HCT116 (cell line): Measurements from ENCODE around the gene MBD3. TPM values are rescaled to one million over a fixed set of nuclear protein-coding genes. Genes with fewer than 3 reads are reported as not detected.

Experiments
- ATAC-seq: fragments of 200-7000 bp; cut with Tn5 transposase; 2 replicates; pipeline ENCODE4 v1.9.1; 2020; ENCODE audit warnings: mild to moderate bottlenecking, moderate library complexity
- BruUV-seq: library from RNA; stranded (reverse); fragments of 400-500 nt; replicated peaks from 2 replicates; lab custom pipeline; 2021; lab: Mats Ljungman, UMichigan
- CTCF ChIA-PET: fragments of 300-600 bp; sonication (Branson Sonifier 250); formaldehyde crosslinking; loops from one replicate; lab custom pipeline; 2021; ENCODE audit warnings: antibody characterized with exemption; lab: Charles Lee
- POLR2A ChIA-PET: fragments of 300-600, 350-600 bp; sonication (Branson Sonifier 250); formaldehyde crosslinking; loops from one replicate; lab custom pipeline; 2021; ENCODE audit warnings: antibody characterized with exemption; lab: Charles Lee
- RAD21 ChIA-PET, 2 experiments: fragments of 300-600 bp; sonication (Branson Sonifier 250); formaldehyde crosslinking; loops; one replicate each; lab custom pipeline; 2023; ENCODE audit warnings: low total read pairs in 2 of 2; ENCODE audit not compliant: uncharacterized antibody in 2 of 2, unreplicated experiment in 2 of 2, low non-redundant PET in 1 of 2; lab: Charles Lee
- DNase-seq: peaks from one replicate; pipeline ENCODE4 v3.0.0-alpha.2; 2010; ENCODE audit warnings: low read depth, low spot score
- H2AFZ ChIP-seq: fragments of 200-600 bp; shearing (Covaris generic), sonication (generic); 2 replicates; pipeline ENCODE4 v1.6.1; 2017; ENCODE audit warnings: low read depth, mixed run types, mixed read lengths, antibody characterized with exemption, low read length; ENCODE audit not compliant: poor library complexity, severe bottlenecking
- H3K27ac ChIP-seq: 2 replicates; pipeline ENCODE4 v1.5.1; 2012; ENCODE audit warnings: low read depth, low read length
- H3K27me3 ChIP-seq: fragments of 200-600 bp; sonication (generic); 2 replicates; pipeline ENCODE4 v1.6.1; 2016; ENCODE audit warnings: mixed run types, low read length, mixed read lengths; ENCODE audit not compliant: insufficient read depth
- H3K36me3 ChIP-seq, 2 experiments: fragments of 200-500 bp in 1 of 2; fragments of 200-600 bp in 1 of 2; sonication (Bioruptor generic) in 1 of 2; sonication (generic) in 1 of 2; 2 replicates each; pipeline versions ENCODE4 v1.5.1 to v1.6.1; 2014 to 2016; ENCODE audit warnings: low read length in 2 of 2, inconsistent platforms in 1 of 2, mixed read lengths in 1 of 2, mixed run types in 1 of 2; ENCODE audit not compliant: insufficient read depth in 2 of 2, control insufficient read depth in 1 of 2
- H3K4me1 ChIP-seq, 2 experiments: fragments of 200-600 bp in 1 of 2; sonication (generic) in 1 of 2; 2 replicates each; pipeline versions ENCODE4 v1.5.1 to v1.6.1; 2012 to 2017; ENCODE audit warnings: low read length in 2 of 2, inconsistent platforms in 1 of 2, mild to moderate bottlenecking in 1 of 2, mixed read lengths in 1 of 2, mixed run types in 1 of 2, moderate library complexity in 1 of 2; ENCODE audit not compliant: insufficient read depth in 2 of 2, control insufficient read depth in 1 of 2
- H3K4me2 ChIP-seq: fragments of 200-600 bp; sonication (generic); 2 replicates; pipeline ENCODE4 v1.6.1; 2017; ENCODE audit warnings: mixed run types, low read length, mixed read lengths
- H3K4me3 ChIP-seq, 2 experiments: fragments of 200-600 bp in 1 of 2; sonication (generic) in 1 of 2; replicated peaks in 1 of 2; 2 replicates each; pipeline ENCODE4 v1.5.1; 2011 to 2016; ENCODE audit warnings: low read length in 2 of 2, control low read depth in 1 of 2, low read depth in 1 of 2, mild to moderate bottlenecking in 1 of 2, mixed read lengths in 1 of 2, mixed run types in 1 of 2
- H3K79me2 ChIP-seq: fragments of 200-600 bp; sonication (generic); 2 replicates; pipeline ENCODE4 v1.6.1; 2017; ENCODE audit warnings: mild to moderate bottlenecking, mixed run types, low read length, moderate library complexity, mixed read lengths; ENCODE audit not compliant: insufficient read depth
- H3K9ac ChIP-seq: fragments of 200-600 bp; sonication (generic); 2 replicates; pipeline ENCODE4 v1.6.1; 2016; ENCODE audit warnings: low read length, mixed read lengths
- H3K9me2 ChIP-seq: fragments of 200-600 bp; sonication (generic), shearing (Covaris generic); 2 replicates; pipeline ENCODE4 v1.6.1; 2017; ENCODE audit warnings: mixed run types, mild to moderate bottlenecking, moderate library complexity; ENCODE audit not compliant: insufficient read depth
- H3K9me3 ChIP-seq, 2 experiments: fragments of 200-500 bp in 1 of 2; fragments of 200-600 bp in 1 of 2; sonication (Bioruptor generic) in 1 of 2; sonication (generic) in 1 of 2; 2 replicates each; pipeline ENCODE4 v1.6.1; 2014 to 2017; ENCODE audit warnings: low read length in 2 of 2, mixed read lengths in 2 of 2, inconsistent platforms in 1 of 2, low read depth in 1 of 2, mild to moderate bottlenecking in 1 of 2, mixed run types in 1 of 2, moderate library complexity in 1 of 2; ENCODE audit not compliant: control insufficient read depth in 1 of 2, insufficient read depth in 1 of 2
- H4K20me1 ChIP-seq: fragments of 200-600 bp; sonication (generic), shearing (Covaris generic); 2 replicates; pipeline ENCODE4 v1.6.1; 2017; ENCODE audit warnings: mixed run types, mild to moderate bottlenecking, moderate library complexity; ENCODE audit not compliant: insufficient read depth
- EGR1 ChIP-seq: IDR thresholded peaks from 2 replicates; pipeline ENCODE4 v1.6.1; 2012; ENCODE audit warnings: low read depth
- EZH2 ChIP-seq: fragments of 200-600 bp; sonication (generic); IDR thresholded peaks from 2 replicates; pipeline ENCODE4 v1.6.1; 2017; ENCODE audit warnings: antibody characterized with exemption, mixed run types
- FOSL1 ChIP-seq: IDR thresholded peaks from 2 replicates; pipeline ENCODE4 v1.6.1; 2012; ENCODE audit warnings: low read depth
- JUND ChIP-seq: IDR thresholded peaks from 2 replicates; pipeline ENCODE4 v1.6.1; 2012
- SIN3A ChIP-seq: IDR thresholded peaks from 2 replicates; pipeline ENCODE4 v1.6.1; 2012; ENCODE audit warnings: low read depth
- TCF7L2 ChIP-seq: IDR thresholded peaks from 2 replicates; pipeline ENCODE4 v1.7.0; 2011; ENCODE audit warnings: borderline replicate concordance, inconsistent platforms; ENCODE audit not compliant: insufficient read depth, insufficient read length; ENCODE audit errors: extremely low read depth
- ZFX ChIP-seq: fragments of 450-650 bp; IDR thresholded peaks from 2 replicates; pipeline ENCODE4 v1.6.1; 2017
- ZNF274 ChIP-seq: fragments of 200-500 bp; sonication (Bioruptor generic); IDR thresholded peaks from 2 replicates; pipeline ENCODE4 v1.6.1; 2014; ENCODE audit warnings: mild to moderate bottlenecking, low read depth, low read length, inconsistent platforms
- intact Hi-C: fragments of 100-400 bp; cut with micrococcal nuclease; formaldehyde crosslinking; loops from 2 replicates; pipeline ENCODE4 v1.10.0; 2022
- total RNA-seq: library from RNA; stranded (reverse); gene quantifications from one replicate; pipeline ENCODE4 v1.2.1, GENCODE V29; 2021; ENCODE audit not compliant: unreplicated experiment
- TF ChIP-seq, protein P1 (sequence below): IDR thresholded peaks from 2 replicates; pipeline ENCODE4 v1.6.1; 2012
- TF ChIP-seq, protein P2 (sequence below): IDR thresholded peaks from 2 replicates; pipeline ENCODE4 v1.6.1; 2011; ENCODE audit warnings: mild to moderate bottlenecking, low read length, moderate library complexity; ENCODE audit not compliant: insufficient replicate concordance; ENCODE audit errors: extremely low read depth

MBD3 gene
- total RNA-seq, 1 experiment from 2014 or later, result 85.7 TPM

DNA sequence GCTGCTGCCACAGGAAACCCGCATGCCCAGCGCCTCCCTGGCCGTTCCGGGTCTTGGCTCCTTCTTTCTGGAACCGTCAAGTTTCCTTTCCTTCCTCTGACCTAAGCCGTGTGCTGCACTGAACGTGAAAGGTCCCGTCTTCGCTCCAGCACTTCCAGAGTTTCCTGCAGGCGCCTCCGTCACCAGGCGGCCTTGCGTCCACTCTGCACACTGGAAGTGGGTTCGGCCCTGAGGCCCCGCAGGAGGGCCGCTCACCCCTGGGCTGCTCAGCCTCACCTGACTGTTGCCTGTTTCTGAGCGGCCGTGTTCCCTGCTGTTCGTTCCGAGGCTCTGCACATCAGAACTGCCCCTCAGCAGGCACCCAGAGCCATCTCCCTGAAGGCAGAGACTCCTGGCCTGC lies 12.3 kb downstream of the MBD3 start:
- DNase-seq (no peak), ATAC-seq (no peak)
- H3K4me3 ChIP-seq, result no peak overlapping the region
- H3K79me2 ChIP-seq, result peaks cover 2% of the 10 kb centered on the region; the same call in 1 of the 2 replicates
- H3K36me3 ChIP-seq, result peaks cover 4 to 11% of the 10 kb centered on the region in 2 experiments; a peak in 1 of 4 replicates
- no peak overlapping the region for H3K9ac ChIP-seq
- H3K4me1 ChIP-seq, result no peaks in the 10 kb centered on the region
- H3K9me3 ChIP-seq, result no peaks in the 10 kb centered on the region
- TF ChIP-seq TCF7L2, result no peak
- intact Hi-C loops, result no loop called here
- ChIA-PET CTCF (no interaction called here), RAD21 (no interaction called here), POLR2A (no interaction called here)
- H3K27me3 ChIP-seq, result no peaks in the 10 kb centered on the region
- no peak overlapping the region for H3K27ac ChIP-seq
- H2AFZ ChIP-seq, result no peak overlapping the region
- BruUV-seq, result no TSS peak
- H4K20me1 ChIP-seq, result no peaks in the 10 kb centered on the region
- no peaks in the 10 kb centered on the region for H3K9me2 ChIP-seq
- no peak overlapping the region for H3K4me2 ChIP-seq

DNA sequence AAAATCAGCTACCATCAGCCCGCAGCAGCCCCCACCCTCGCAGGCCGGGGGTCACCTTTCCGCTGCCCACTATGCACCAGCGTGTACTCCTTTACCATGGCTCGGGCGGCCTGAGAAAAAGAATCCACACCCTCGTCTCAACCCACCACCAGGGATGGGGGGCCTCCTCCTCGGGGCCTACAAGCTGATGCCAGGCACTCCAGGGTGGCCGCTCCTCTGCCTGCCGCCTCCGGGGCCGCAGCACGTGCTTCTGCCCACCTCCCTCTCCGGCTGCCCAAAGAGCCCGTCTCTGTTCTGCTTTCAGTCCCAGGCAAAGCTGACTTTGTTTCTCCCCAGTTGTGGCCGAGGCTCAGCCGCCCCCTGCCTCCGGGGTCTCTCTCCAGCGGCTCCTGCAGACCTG lies 13.4 kb downstream of the MBD3 start:
- no peak for DNase-seq
- no peaks in the 10 kb centered on the region for H3K4me1 ChIP-seq
- no TSS peak for BruUV-seq
- intact Hi-C loops, result no loop called here
- H3K4me3 ChIP-seq, result no peak overlapping the region
- ChIA-PET POLR2A (no interaction called here), RAD21 (no interaction called here), CTCF (no interaction called here)
- H2AFZ ChIP-seq, result no peak overlapping the region
- H3K9me2 ChIP-seq, result no peaks in the 10 kb centered on the region
- H3K27ac ChIP-seq, result no peak overlapping the region
- H3K9me3 ChIP-seq, result no peaks in the 10 kb centered on the region
- ATAC-seq, result no peak
- H3K9ac ChIP-seq, result no peak overlapping the region
- peaks cover 4 to 11% of the 10 kb centered on the region in 2 experiments; a peak in 1 of 4 replicates for H3K36me3 ChIP-seq
- no peak overlapping the region for H3K4me2 ChIP-seq
- no peaks in the 10 kb centered on the region for H4K20me1 ChIP-seq
- no peaks in the 10 kb centered on the region for H3K79me2 ChIP-seq
- no peaks in the 10 kb centered on the region for H3K27me3 ChIP-seq
- TF ChIP-seq EZH2, result no peak
- no peak for TF ChIP-seq FOSL1
- TF ChIP-seq SIN3A, result no peak
- TF ChIP-seq, protein P1, sequence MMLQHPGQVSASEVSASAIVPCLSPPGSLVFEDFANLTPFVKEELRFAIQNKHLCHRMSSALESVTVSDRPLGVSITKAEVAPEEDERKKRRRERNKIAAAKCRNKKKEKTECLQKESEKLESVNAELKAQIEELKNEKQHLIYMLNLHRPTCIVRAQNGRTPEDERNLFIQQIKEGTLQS, result no peak
- no peak for TF ChIP-seq ZFX
- no peak for TF ChIP-seq JUND
- TF ChIP-seq EGR1, result no peak
- no peak for TF ChIP-seq ZNF274
- TF ChIP-seq, protein P2, sequence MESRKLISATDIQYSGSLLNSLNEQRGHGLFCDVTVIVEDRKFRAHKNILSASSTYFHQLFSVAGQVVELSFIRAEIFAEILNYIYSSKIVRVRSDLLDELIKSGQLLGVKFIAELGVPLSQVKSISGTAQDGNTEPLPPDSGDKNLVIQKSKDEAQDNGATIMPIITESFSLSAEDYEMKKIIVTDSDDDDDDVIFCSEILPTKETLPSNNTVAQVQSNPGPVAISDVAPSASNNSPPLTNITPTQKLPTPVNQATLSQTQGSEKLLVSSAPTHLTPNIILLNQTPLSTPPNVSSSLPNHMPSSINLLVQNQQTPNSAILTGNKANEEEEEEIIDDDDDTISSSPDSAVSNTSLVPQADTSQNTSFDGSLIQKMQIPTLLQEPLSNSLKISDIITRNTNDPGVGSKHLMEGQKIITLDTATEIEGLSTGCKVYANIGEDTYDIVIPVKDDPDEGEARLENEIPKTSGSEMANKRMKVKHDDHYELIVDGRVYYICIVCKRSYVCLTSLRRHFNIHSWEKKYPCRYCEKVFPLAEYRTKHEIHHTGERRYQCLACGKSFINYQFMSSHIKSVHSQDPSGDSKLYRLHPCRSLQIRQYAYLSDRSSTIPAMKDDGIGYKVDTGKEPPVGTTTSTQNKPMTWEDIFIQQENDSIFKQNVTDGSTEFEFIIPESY, result no peak
